Retinal pigment epithelial cell (primary cell): Measurements from ENCODE around the gene ARHGAP24.

ENCODE experiments used
- DNase-seq: peaks from one replicate; pipeline ENCODE4 v3.0.0-alpha.2; 2010; ENCODE audit warnings: low read depth
- H3K4me3 ChIP-seq: 2 replicates; pipeline ENCODE4 v1.5.1; 2011; ENCODE audit warnings: mild to moderate bottlenecking, low read length, control low read depth, moderate library complexity
- TF ChIP-seq, protein P1 (sequence below): conservative IDR thresholded peaks from 2 replicates; pipeline ENCODE4 v1.5.1; 2011; ENCODE audit warnings: low read depth, low read length, control low read depth, inconsistent platforms

Gene ARHGAP24

DNA sequence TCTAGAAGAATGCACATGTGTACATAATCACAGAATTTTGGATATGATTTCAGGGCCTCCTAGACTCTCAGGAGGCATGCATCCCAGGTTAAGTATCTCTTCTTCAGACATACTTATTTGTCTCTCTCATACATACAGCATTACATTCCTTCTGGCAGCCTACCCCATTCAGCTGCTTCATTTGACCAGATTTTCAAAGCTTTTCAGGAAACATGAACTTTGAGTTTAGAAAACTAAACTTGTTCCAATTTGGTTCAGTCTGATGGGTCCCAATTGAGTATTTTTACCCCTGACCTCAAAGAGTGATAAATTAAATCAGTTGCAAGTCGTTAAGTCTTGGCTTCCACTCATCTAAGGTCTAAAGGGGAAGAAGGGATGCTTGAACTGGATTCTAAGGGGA lies 330.9 kb downstream of the ARHGAP24 start:
- H3K4me3 ChIP-seq = no peak overlapping the region
- TF ChIP-seq, protein P1, sequence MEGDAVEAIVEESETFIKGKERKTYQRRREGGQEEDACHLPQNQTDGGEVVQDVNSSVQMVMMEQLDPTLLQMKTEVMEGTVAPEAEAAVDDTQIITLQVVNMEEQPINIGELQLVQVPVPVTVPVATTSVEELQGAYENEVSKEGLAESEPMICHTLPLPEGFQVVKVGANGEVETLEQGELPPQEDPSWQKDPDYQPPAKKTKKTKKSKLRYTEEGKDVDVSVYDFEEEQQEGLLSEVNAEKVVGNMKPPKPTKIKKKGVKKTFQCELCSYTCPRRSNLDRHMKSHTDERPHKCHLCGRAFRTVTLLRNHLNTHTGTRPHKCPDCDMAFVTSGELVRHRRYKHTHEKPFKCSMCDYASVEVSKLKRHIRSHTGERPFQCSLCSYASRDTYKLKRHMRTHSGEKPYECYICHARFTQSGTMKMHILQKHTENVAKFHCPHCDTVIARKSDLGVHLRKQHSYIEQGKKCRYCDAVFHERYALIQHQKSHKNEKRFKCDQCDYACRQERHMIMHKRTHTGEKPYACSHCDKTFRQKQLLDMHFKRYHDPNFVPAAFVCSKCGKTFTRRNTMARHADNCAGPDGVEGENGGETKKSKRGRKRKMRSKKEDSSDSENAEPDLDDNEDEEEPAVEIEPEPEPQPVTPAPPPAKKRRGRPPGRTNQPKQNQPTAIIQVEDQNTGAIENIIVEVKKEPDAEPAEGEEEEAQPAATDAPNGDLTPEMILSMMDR = no peak
- no peak for DNase-seq

DNA sequence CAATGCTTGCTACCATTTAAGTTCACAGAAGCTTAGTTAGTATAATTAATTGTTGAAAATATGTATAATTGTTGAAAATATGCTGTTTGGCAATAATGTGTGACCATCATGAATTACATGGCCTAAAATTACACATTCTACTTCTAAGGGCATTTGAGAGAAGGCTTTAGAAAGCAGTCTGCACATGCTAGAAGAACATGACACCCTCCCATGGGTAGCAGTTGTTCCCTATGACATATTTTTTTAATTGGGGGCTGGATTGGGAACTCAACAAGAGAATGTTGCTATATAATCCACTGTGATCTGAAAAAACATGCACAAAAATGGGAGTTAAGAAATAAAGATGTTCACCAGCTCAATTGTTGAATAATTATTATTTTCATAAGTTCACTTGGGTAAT lies 331.4 kb downstream of the ARHGAP24 start:
- TF ChIP-seq, protein P1 = no peak
- no peak for DNase-seq
- H3K4me3 ChIP-seq = no peak overlapping the region

DNA sequence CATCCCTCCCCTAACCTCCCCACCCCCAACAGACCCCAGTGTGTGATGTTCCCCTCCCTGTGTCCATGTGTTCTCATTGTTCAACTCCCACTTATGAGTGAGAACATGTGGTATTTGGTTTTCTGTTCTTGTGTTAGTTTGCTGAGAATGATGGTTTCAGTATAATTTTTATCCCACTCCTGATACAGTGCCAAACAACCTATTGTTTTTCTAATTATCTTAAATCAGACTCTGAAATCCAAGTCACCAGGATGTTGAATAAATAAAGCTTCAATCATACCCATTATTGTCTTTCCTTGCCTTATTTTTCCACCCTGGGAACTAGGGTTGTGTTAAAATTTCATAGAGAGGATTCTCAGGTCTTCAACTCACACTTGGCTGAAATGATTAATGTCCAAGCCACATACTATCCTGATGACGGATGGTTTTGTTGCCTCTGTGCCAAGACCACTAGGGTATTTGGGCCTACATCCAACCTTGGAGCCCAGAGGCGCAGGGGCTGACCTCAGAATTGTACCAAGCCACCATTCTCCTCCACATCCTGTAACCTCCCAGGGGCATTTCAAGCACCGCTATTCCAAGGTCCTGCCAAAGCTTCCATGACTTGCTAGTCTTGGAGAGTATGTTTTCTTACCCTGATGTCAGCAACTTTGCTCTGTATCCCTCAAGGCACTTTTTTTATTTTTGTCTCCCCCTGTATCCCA lies 332.4 kb downstream of the ARHGAP24 start:
- no peak for DNase-seq
- TF ChIP-seq, protein P1 = no peak
- no peak overlapping the region for H3K4me3 ChIP-seq

DNA sequence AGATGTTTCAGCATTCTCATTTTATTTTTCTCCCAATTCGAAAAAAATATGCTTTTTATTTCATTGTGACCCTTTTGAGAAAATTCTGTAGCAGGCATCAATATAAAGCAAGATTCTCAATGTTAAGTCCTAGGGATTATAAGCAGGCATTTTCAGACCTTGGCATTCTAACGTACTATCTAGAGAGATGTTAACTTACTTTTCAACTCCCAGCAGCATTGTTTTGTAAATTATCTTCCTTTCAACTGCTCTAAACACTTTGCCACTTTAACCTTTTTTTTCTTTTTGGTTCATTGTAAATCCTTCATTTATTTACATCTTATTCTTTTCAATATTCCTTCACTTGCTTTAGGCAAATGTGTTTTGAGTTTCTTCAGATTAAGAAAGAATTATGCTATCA lies 333.2 kb downstream of the ARHGAP24 start:
- TF ChIP-seq, protein P1 = no peak
- H3K4me3 ChIP-seq = no peak overlapping the region

DNA sequence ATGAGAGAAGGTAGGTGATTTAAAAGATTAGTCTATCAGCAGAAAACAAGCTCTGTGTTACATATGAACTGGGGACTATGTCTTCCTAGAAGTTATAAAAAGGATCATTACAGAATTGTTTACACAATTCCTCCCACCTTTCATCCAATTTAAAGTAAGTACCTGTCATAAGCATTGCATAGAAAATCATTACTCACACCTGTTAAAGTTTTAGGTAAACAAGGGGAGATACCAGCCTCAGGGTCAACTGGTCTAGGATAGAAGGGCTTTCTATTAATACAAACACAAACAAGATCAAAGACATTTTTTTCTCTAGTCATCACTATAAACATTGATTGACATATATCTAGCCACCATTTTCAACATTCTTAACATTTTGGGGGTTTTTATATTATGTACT lies 333.9 kb downstream of the ARHGAP24 start:
- DNase-seq = no peak
- H3K4me3 ChIP-seq = no peak overlapping the region
- TF ChIP-seq, protein P1 = no peak

More for the DNA sequence above, 333.2 kb downstream of the ARHGAP24 start:
- no peak for DNase-seq

DNA sequence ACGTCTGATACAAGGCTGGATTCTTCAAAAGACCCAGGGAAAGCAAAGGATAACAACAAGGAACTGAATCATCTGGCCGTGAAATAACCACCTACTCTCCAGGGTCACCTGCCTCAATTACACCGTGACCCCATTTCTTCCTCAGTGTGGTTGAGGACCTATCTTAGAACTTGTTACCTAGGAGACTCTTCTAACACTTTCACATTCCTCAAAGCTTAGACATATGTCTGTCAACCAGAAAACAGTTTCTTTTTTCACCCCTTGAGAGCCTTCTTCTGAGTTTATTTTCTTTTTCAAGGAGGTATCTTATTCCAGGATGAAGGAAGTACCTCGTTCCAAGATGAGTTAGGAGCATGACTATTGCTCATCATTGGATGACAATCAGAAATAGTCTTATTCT lies 337.8 kb downstream of the ARHGAP24 start:
- no peak overlapping the region for H3K4me3 ChIP-seq
- TF ChIP-seq, protein P1 = no peak
- no peak for DNase-seq

DNA sequence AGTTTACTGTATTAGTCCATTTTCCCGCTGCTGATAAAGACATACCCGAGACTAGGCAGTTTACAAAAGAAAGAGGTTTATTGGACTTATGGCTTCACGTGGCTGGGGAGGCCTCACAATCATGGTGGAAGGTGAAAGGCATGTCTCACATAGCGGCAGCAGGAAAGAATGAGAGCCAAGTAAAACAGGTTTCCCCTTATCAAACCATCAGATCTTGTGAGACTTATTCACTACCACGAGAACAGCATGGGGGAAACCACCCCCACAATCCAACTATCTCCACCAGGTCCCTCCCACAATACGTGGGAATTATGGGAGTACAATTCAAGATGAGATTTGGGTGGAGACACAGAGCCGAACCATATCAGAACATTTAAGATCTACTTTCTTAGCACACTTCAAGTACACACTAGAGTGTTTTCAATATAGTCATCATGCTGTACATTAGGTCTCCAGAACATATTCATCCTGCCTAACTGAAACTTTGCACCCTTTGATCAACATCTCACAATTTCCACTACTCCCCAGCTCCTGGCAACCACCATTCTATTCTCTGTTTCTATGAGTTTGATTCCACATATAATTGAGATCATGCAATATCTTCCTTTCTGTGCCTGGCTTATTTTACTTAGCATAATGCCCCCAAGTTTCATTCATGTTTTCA lies 341.0 kb downstream of the ARHGAP24 start:
- no peak for DNase-seq
- TF ChIP-seq, protein P1 = no peak
- no peak overlapping the region for H3K4me3 ChIP-seq
